ENCODE data around the gene ANKRD45. TPM values are rescaled to one million over a fixed set of nuclear protein-coding genes. Genes with fewer than 3 reads are reported as not detected.
"Not testable (repeated sequence)": the region's sequence is repeated elsewhere in the genome, so short reads cannot be mapped to it uniquely, and the experiment has no call there.

The ANKRD45 gene
- not detected for total RNA-seq

DNA sequence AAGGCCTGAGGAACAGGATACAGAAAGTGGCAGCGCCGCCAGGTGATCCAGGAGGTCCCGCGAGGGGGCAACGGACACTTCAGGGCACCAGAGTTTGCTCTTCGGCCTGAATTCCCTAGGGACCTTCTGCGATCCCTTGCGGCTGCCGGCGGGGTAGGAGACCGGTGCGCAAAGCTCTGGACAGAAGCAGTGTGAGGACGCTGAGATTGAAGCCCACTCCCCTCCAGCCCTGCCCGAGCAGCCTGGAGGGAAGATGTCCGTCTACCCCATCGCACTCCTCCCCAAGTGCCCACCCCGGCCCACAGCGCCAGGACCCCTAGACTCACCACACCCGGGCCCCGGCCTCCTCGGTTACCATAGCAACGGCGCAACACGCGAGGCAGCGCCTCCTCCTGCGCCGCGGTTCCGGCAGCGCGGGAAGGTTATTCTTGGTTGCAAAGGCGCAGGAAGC lies at the start of gene ANKRD45:
Gene ANKRD45, minus strand, starts transcription at position 361 of the 451 bp plus-strand sequence. CDS start 10,433 bp downstream, outside the sequence.
- ATAC-seq (peak; percentile 48 to 54), DNase-seq (no peak)
- H3K27me3 Mint-ChIP-seq (ENCODE audit: low read depth) = peaks cover 29% of the 10 kb centered on the region
- H3K9me3 Mint-ChIP-seq = no peaks in the 10 kb centered on the region
- no peak within 1 kb of the TSS for H3K4me3 Mint-ChIP-seq
- no peaks in the 10 kb centered on the region for H3K36me3 Mint-ChIP-seq (ENCODE audit: insufficient read depth)
- H3K4me1 Mint-ChIP-seq (ENCODE audit: low read depth) = peaks cover 5% of the 10 kb centered on the region

GRCh38 chr1:173717238-173717637 lies 47.6 kb upstream of the ANKRD45 start:
- peaks cover 5% of the 10 kb centered on the region for H3K27me3 Mint-ChIP-seq (ENCODE audit: low read depth)
- peaks cover 20% of the 10 kb centered on the region for H3K36me3 Mint-ChIP-seq (ENCODE audit: insufficient read depth)
- DNase-seq (no peak), ATAC-seq (no peak)
- H3K9me3 Mint-ChIP-seq = no peaks in the 10 kb centered on the region
- peaks cover 42% of the 10 kb centered on the region for H3K4me1 Mint-ChIP-seq (ENCODE audit: low read depth)
- H3K4me3 Mint-ChIP-seq = no peak overlapping the region

DNA sequence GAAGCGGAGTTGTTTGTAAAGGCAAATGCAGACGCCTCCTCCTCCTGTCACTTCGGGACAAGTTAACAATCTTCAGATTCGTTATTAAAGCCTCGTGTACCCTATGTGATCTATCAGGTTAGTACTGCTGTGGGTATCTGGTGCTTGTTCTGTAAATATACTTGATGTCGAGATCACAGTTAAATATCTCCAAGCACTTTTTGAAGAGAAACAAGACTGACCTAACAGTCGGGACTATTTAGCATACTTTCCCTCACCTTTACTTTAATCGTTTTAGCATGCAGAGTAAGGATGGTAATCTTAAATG lies 45.8 kb upstream of the ANKRD45 start:
- H3K9me3 Mint-ChIP-seq = no peaks in the 10 kb centered on the region
- H3K36me3 Mint-ChIP-seq (ENCODE audit: insufficient read depth) = peaks cover 5% of the 10 kb centered on the region
- ATAC-seq (no peak), DNase-seq (no peak)
- peak overlapping the region; percentile 97 for H3K4me3 Mint-ChIP-seq
- H3K4me1 Mint-ChIP-seq (ENCODE audit: low read depth) = peaks cover 34% of the 10 kb centered on the region
- peaks cover 17% of the 10 kb centered on the region for H3K27me3 Mint-ChIP-seq (ENCODE audit: low read depth)

DNA sequence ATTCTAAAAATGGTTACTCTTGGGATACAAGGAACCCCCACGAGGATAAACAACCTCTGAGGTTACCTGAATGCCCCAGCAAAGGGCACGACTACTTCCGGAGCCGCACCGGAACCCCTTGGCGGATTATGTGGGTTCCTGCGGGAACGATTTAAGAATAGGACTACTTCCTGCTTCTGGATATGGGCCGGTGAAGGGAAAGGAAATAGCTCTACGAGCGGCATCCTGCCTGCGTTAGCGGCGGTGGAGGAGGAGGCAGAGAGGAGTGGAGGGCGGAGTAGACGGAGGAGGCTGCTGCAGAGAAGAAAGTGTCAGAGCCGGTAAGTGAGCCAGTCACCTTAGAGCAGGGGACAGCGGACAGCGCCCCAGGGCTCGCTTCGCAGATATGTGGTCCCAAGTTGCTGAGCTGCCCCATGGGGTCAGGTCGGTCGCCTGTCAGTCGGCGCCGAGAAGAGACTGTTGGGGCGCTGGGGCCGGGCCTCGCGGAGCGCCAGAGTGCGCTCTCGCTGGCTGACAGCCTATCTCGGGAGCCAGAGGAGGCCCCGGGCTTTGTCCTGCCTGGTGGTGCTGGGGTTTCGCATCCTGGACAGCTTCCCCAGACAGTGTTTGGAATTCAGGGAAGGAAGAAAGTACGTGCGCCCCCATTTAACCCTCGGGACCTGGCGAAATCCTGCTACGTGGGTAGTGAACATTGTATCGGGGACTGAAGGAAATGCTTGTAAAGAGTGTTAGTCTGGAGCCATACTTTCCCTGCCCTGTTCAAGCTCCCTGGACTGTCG lies 45.3 kb upstream of the ANKRD45 start, which contains the start of gene KLHL20:
Gene KLHL20, plus strand, starts transcription at position 223 of the 779 bp plus-strand sequence. CDS start 1,063 bp downstream, outside the sequence.
- Mint-ChIP-seq H3K36me3 (ENCODE audit: insufficient read depth) (no peaks in the 10 kb centered on the region), H3K27me3 (ENCODE audit: low read depth) (peaks cover 22% of the 10 kb centered on the region), H3K4me3 (peak within 1 kb of the TSS; percentile 97), H3K9me3 (no peaks in the 10 kb centered on the region), H3K4me1 (ENCODE audit: low read depth) (peaks cover 29% of the 10 kb centered on the region)
- peak; percentile 99 for ATAC-seq
- peak; percentile 75 for DNase-seq

GRCh38 chr1:173714441-173714758 lies 44.7 kb upstream of the ANKRD45 start:
- H3K4me1 Mint-ChIP-seq (ENCODE audit: low read depth) = peaks cover 29% of the 10 kb centered on the region
- peaks cover 26% of the 10 kb centered on the region for H3K27me3 Mint-ChIP-seq (ENCODE audit: low read depth)
- DNase-seq (no peak), ATAC-seq (no peak)
- no peaks in the 10 kb centered on the region for H3K36me3 Mint-ChIP-seq (ENCODE audit: insufficient read depth)
- no peaks in the 10 kb centered on the region for H3K9me3 Mint-ChIP-seq
- peak overlapping the region; percentile 97 for H3K4me3 Mint-ChIP-seq

GRCh38 chr1:173708787-173709186 lies 39.1 kb upstream of the ANKRD45 start:
- Mint-ChIP-seq H3K27me3 (ENCODE audit: low read depth) (peaks cover 39% of the 10 kb centered on the region), H3K4me1 (ENCODE audit: low read depth) (no peaks in the 10 kb centered on the region), H3K4me3 (no peak overlapping the region), H3K36me3 (ENCODE audit: insufficient read depth) (no peaks in the 10 kb centered on the region), H3K9me3 (no peaks in the 10 kb centered on the region)
- DNase-seq (no peak), ATAC-seq (no peak)

DNA sequence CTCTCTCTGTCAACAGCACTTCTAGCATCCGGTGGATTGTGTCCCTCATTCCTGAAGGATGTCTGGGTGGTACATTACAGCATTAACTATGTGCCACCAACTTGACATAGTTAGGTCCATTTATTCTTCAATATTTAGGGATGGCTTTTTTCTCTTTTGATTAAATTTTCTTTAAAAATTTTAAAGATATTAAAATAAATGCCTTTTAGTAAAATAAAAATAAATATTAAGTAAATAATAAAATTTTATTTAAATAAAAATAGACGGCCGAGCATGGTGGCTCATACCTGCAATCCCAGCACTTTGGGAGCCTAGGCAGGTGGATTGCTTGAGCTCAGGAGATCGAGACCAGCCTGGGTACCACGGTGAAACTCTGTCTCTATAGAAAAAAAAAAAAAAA lies 35.5 kb upstream of the ANKRD45 start:
- Mint-ChIP-seq H3K36me3 (ENCODE audit: insufficient read depth) (no peaks in the 10 kb centered on the region), H3K9me3 (peaks cover 3% of the 10 kb centered on the region), H3K4me3 (no peak overlapping the region), H3K27me3 (ENCODE audit: low read depth) (peaks cover 23% of the 10 kb centered on the region), H3K4me1 (ENCODE audit: low read depth) (no peaks in the 10 kb centered on the region)
- no peak for DNase-seq
- no peak for ATAC-seq

GRCh38 chr1:173702736-173703135 lies 33.1 kb upstream of the ANKRD45 start:
- Mint-ChIP-seq H3K9me3 (peaks cover 3% of the 10 kb centered on the region), H3K27me3 (ENCODE audit: low read depth) (peaks cover 21% of the 10 kb centered on the region), H3K4me3 (no peak overlapping the region), H3K4me1 (ENCODE audit: low read depth) (no peaks in the 10 kb centered on the region), H3K36me3 (ENCODE audit: insufficient read depth) (no peaks in the 10 kb centered on the region)
- DNase-seq (no peak), ATAC-seq (no peak)

DNA sequence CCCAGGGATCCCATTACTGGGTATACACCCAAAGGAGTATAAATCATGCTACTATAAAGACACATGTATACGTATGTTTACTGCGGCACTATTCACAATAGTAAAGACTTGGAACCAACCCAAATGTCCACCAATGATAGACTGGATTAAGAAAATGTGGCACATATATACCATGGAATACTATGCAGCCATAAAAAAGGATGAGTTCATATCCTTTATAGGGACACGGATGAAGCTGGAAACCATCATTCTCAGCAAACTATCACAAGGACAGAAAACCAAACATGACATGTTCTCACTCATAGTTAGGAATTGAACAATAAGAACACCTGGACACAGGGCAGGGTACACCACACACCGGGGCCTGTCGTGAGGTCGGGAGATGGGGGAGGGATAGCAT lies 31.6 kb upstream of the ANKRD45 start:
- H3K36me3 Mint-ChIP-seq (ENCODE audit: insufficient read depth); H3K4me3 Mint-ChIP-seq; DNase-seq; ATAC-seq; H3K9me3 Mint-ChIP-seq; H3K4me1 Mint-ChIP-seq (ENCODE audit: low read depth): not testable (repeated sequence)
- H3K27me3 Mint-ChIP-seq (ENCODE audit: low read depth) = peaks cover 30% of the 10 kb centered on the region

- peaks cover 3% of the 10 kb centered on the region for H3K4me1 Mint-ChIP-seq (ENCODE audit: low read depth)
- ATAC-seq = no peak
- peaks cover 35% of the 10 kb centered on the region for H3K27me3 Mint-ChIP-seq (ENCODE audit: low read depth)
Measured at GRCh38 chr1:173693238-173693637, 23.6 kb upstream of the ANKRD45 start.

GRCh38 chr1:173688300-173688699 lies 18.6 kb upstream of the ANKRD45 start:
- Mint-ChIP-seq H3K4me1 (ENCODE audit: low read depth) (peaks cover 5% of the 10 kb centered on the region), H3K27me3 (ENCODE audit: low read depth) (peaks cover 3% of the 10 kb centered on the region), H3K4me3 (no peak overlapping the region), H3K9me3 (no peaks in the 10 kb centered on the region), H3K36me3 (ENCODE audit: insufficient read depth) (no peaks in the 10 kb centered on the region)
- no peak for ATAC-seq
- DNase-seq = no peak

More at GRCh38 chr1:173693238-173693637, 23.6 kb upstream of the ANKRD45 start:
- no peak overlapping the region for H3K4me3 Mint-ChIP-seq
- H3K9me3 Mint-ChIP-seq = no peaks in the 10 kb centered on the region
- no peak for DNase-seq
- H3K36me3 Mint-ChIP-seq (ENCODE audit: insufficient read depth) = no peaks in the 10 kb centered on the region

- not testable (repeated sequence) for H3K27me3 Mint-ChIP-seq (ENCODE audit: low read depth); H3K4me3 Mint-ChIP-seq
Measured at GRCh38 chr1:173685121-173685520, 15.5 kb upstream of the ANKRD45 start.

GRCh38 chr1:173683838-173684237 lies 14.2 kb upstream of the ANKRD45 start:
- H3K4me1 Mint-ChIP-seq (ENCODE audit: low read depth); H3K4me3 Mint-ChIP-seq; H3K36me3 Mint-ChIP-seq (ENCODE audit: insufficient read depth): not testable (repeated sequence)

More at GRCh38 chr1:173685121-173685520, 15.5 kb upstream of the ANKRD45 start:
- ATAC-seq; DNase-seq; H3K9me3 Mint-ChIP-seq; H3K4me1 Mint-ChIP-seq (ENCODE audit: low read depth); H3K36me3 Mint-ChIP-seq (ENCODE audit: insufficient read depth): not testable (repeated sequence)

DNA sequence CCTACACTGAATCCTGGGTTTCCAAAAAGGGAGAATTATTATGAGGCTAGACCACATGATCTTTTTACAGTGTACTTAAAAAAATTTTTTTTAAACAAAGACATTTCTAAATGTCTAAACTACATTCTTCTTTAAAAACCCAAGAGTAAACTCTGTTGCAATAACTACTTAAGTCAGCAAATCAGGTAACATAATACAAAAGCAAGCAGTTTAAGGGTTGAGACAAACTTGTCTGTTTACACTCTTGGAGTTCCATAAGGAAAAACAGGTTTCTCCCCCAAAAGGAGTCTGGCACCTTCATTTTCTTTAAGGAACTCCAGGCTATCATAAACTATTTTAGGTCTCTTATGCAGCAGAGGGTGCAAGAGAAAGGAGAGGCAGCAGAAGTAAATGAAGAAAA lies 12.5 kb upstream of the ANKRD45 start:
- Mint-ChIP-seq H3K9me3 (peaks cover 4% of the 10 kb centered on the region), H3K4me3 (no peak overlapping the region), H3K4me1 (ENCODE audit: low read depth) (no peaks in the 10 kb centered on the region), H3K36me3 (ENCODE audit: insufficient read depth) (no peaks in the 10 kb centered on the region), H3K27me3 (ENCODE audit: low read depth) (no peaks in the 10 kb centered on the region)
- no peak for DNase-seq
- no peak for ATAC-seq

More at GRCh38 chr1:173683838-173684237, 14.2 kb upstream of the ANKRD45 start:
- not testable (repeated sequence) for H3K9me3 Mint-ChIP-seq; ATAC-seq; DNase-seq; H3K27me3 Mint-ChIP-seq (ENCODE audit: low read depth)

DNA sequence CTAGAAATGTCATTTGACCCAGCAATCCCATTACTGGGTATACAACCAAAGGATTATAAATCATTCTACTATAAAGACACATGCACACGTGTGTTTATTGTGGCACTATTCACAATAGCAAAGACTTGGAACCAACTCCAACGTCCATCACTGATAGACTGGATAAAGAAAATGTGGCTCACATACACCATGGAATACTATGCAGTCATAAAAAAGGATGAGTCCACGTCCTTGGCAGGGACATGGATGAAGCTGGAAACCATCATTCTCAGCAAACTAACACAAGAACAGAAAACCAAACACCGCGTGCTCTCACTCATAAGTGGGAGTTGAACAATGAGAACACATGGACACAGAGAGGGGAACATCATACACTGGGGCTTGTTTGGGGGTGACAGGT lies 10.5 kb upstream of the ANKRD45 start:
- H3K36me3 Mint-ChIP-seq (ENCODE audit: insufficient read depth); DNase-seq; H3K27me3 Mint-ChIP-seq (ENCODE audit: low read depth); H3K4me1 Mint-ChIP-seq (ENCODE audit: low read depth); ATAC-seq; H3K9me3 Mint-ChIP-seq; H3K4me3 Mint-ChIP-seq: not testable (repeated sequence)

Measured in activated T-cell treated with anti-CD3 and anti-CD28 coated beads, Interleukin-2, amount 50 U/mL, for 4 hours (primary cell).